HG03575 (cell line): Measurements from ENCODE around the gene TMEM147.

Experiments used
- ATAC-seq: cut with Tn5 transposase; IDR thresholded peaks from one replicate; pipeline ENCODE4 v1.9.1; 2021; ENCODE audit not compliant: unreplicated experiment, insufficient number of reproducible peaks, low FRiP score; ENCODE audit errors: extremely low read depth

The TMEM147 gene

GRCh38 chr19:35543280-35544109, 1.9 kb upstream of the TMEM147 start:
- ATAC-seq, result no peak

- ATAC-seq, result no peak
Measured at GRCh38 chr19:35544110-35544802, 1.2 kb upstream of the TMEM147 start.

- ATAC-seq, result no peak
Measured at GRCh38 chr19:35545855-35546381, 492 bp downstream of the TMEM147 start.

- no peak for ATAC-seq
Measured at GRCh38 chr19:35546532-35546931, 1.1 kb downstream of the TMEM147 start.

GRCh38 chr19:35549174-35549788, 3.9 kb downstream of the TMEM147 start:
- ATAC-seq, result no peak

- no peak for ATAC-seq
Measured at GRCh38 chr19:35549879-35550523, 4.6 kb downstream of the TMEM147 start.

GRCh38 chr19:35551091-35551810, 5.8 kb downstream of the TMEM147 start:
- ATAC-seq, result no peak

- ATAC-seq, result no peak
Measured at GRCh38 chr19:35552534-35553384, 7.3 kb downstream of the TMEM147 start.

GRCh38 chr19:35553385-35554000, 8.1 kb downstream of the TMEM147 start:
- no peak for ATAC-seq

- no peak for ATAC-seq
Measured at GRCh38 chr19:35554076-35554475, 8.7 kb downstream of the TMEM147 start.

GRCh38 chr19:35555301-35556005, 10.0 kb downstream of the TMEM147 start:
- ATAC-seq, result no peak

- no peak for ATAC-seq
Measured at GRCh38 chr19:35556025-35556590, 10.7 kb downstream of the TMEM147 start.

GRCh38 chr19:35556846-35557538, 11.6 kb downstream of the TMEM147 start:
- no peak for ATAC-seq

- no peak for ATAC-seq
Measured at GRCh38 chr19:35557539-35558399, 12.3 kb downstream of the TMEM147 start.
